Smooth muscle cell of the brain vasculature (primary cell): ENCODE data around the gene MED12L.

Experiments
- DNase-seq: peaks from one replicate; pipeline ENCODE4 v3.0.0-alpha.2; 2012; ENCODE audit warnings: low read depth, low spot score

The MED12L gene

GRCh38 chr3:151318991-151319390, 233.5 kb downstream of the MED12L start:
- no peak for DNase-seq

DNA sequence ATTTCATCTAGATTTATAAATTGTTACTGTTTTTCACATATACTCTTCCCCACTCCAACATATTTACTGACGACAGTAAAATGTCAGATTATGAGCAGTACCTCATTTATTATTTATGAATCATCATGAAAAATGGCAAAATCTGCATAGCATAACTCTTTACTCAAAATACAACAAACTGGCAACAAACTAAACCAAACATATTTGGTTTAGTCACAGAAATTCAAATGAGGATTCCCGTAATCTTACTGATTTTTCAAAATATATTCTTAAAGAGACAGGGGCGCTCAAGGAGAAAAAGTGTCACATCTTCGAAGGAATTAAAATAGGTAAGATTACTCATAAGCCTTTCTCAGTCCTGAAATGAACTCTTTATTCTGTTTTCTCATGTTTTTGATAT, 234.2 kb downstream of the MED12L start:
- DNase-seq: no peak

DNA sequence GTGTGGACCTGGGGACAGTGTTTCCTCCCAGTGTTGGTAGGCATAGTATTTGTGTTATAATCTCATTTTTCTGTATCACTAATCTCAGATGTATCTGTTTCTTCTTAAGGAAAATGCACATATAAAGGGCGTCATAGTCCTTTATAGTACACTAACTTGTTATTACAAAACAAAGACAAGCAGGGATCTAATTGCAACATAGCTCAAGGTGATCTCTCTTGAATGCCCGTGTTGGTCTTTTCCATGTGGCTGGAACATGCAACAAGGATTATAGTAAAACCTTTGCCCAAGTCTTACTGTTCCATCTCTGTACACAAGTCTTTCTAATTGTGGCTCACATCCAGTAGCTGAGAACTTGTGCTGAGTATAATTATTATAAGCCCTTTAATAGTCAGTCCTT, 234.7 kb downstream of the MED12L start:
- no peak for DNase-seq

GRCh38 chr3:151321526-151321925, 236.1 kb downstream of the MED12L start:
- no peak for DNase-seq

DNA sequence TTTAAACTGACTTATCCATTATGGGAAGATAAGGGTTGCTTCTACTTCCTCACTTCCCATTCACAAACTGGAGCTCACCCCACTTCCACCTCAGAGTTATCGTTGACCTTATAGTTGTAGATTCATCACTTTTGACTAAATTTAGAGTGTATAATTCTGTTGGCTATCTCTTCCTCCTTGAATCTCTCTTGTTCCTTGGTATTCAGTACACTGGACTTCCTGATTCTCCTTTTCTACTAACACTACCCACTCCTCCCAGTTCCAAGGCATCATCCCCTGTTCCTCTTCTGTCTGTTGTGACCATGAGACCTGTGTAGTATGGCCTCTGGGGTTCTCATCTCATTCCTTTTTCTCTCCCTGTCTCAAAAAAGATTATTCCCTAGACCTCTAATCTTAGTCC, 237.0 kb downstream of the MED12L start:
- no peak for DNase-seq

DNA sequence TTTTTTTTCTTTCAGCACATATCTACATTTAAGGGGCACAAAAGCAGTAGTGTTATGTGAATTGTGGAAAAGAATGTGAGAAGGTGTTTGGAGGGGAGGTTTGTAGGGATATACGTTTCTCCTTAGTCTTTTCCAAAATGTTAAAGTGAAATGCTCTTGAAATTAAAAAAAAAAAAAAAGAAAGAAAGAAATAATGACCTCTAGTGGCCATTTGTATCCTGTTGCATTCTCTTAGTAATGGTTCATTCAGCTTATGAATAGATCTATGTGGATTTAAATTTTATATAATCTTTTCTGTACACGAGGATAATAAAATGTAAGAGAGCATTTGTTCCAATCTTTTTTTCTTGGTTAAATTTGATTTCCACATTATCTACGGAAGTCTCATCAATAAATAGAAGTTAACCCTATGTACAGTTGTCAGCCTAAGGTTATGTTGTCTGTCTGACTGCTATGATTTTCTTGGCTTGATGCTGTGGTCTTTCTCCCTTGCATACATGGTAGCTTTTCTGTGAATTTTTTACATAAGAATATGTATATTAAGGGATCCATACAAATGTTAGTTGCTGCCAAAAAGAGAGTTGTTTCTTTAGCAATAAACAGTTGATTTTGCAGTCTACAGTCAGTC, 242.2 kb downstream of the MED12L start:
- DNase-seq: no peak

GRCh38 chr3:151328298-151328995, 243.0 kb downstream of the MED12L start:
- DNase-seq: no peak

GRCh38 chr3:151329363-151329762, 243.9 kb downstream of the MED12L start, which contains the start of gene P2RY13:
TSS of gene P2RY13 (minus strand) at chr3:151329549. CDS start at chr3:151329528, 21 bp downstream.
- DNase-seq: no peak

DNA sequence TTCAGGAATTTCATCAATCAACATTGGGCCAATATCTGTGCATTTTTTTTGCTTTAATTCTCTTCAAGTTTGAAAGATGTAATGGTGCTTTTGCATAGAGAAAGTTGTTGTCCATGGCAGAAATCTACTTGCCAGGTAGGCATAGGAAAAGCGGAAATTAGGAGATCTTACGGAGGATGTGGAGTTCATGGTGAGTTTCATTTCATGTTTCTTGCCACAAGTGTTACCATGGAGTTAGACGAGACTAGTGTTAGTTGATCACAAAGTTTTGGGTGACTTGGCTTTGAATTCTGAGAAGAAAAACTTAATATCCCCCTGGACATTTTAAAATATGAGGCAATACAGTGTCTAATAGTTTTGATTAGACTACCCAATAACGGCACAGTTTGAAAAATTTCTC, 244.9 kb downstream of the MED12L start:
- no peak for DNase-seq

GRCh38 chr3:151330899-151331298, 245.4 kb downstream of the MED12L start:
- no peak for DNase-seq

DNA sequence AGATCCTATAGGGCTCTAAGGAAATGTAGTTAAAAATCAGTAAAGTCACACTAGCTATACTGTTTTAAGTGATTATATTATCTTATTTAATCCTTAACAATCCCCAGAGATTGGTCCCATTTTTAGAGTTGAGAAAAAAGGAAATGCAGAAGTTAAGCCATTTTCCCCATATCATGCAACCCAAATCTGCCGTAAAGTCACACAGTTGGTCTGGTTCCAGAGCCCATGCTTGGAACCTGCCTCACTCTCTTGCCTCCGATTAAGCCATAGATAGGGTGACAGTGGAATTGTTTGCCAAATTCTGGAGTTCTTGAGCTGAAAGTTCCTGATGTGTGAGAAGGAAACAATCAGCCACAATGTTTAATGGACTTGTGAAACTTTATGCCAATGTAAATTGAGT, 246.2 kb downstream of the MED12L start:
- no peak for DNase-seq

DNA sequence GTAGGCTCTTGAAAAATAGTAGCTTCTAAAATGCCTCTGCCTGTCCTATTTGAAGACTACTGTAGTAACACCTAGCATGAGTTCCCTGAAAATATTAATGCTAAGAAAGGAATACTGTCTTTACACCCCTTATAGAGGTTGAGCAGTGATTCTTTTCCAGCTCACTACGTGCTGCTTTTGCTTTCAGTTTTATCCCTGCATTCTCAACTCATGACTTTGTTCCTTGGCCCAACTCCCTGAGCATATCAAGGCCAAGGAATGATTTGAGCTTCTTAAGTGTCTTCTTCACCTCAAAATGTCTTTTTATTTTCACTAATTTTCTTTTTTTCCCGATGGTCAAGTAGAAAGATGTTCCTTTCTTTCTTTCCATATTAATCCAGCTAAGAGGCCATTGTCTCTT, 260.4 kb downstream of the MED12L start:
- DNase-seq: no peak

DNA sequence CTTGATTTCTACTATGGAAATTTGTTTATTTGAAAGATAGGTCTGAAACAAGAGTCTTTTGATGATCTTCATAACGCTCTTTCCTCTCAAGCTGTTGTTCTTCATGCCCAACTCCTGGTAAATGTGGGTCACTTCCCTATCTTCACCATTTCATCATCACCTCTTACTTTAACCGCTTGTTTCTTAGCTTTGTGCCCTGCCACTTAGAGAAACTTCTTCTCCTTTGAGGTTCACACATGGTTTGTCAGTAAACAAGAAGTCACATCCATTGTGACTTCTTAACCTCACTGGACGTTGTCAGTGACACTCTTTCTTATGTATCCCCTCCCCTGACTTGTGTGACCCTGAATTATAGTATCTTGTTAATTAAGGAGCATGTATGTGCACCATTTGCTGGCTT, 260.8 kb downstream of the MED12L start:
- no peak for DNase-seq

GRCh38 chr3:151347432-151347831, 262.0 kb downstream of the MED12L start:
- DNase-seq: no peak

- DNase-seq: no peak
These were observed 265.2 kb downstream of the MED12L start for GRCh38 chr3:151350656-151351055.

DNA sequence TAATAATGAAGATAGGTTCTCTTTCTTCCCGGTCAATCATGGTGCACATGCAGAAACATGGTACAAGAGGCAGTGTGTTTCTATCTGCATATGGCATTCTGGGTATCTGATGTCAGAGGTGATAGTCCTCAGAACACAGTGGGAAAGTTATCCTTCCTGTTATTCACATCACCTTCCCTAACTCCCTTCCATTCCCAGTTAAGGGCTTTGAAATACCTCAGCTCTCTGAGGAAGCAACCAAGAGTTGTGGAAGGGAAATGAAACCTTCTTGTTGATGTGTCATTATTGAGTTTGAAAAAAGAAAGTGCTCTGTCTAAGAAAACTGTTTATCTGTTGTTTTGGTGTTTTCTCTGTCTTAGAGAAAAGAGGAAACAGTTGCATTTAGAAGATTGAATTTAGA, 265.8 kb downstream of the MED12L start:
- DNase-seq: no peak

GRCh38 chr3:151351648-151352047, 266.2 kb downstream of the MED12L start:
- DNase-seq: no peak

GRCh38 chr3:151356794-151357462, 271.5 kb downstream of the MED12L start:
- peak; percentile 9 for DNase-seq

- DNase-seq: no peak
These were observed 272.0 kb downstream of the MED12L start for GRCh38 chr3:151357463-151357850.

DNA sequence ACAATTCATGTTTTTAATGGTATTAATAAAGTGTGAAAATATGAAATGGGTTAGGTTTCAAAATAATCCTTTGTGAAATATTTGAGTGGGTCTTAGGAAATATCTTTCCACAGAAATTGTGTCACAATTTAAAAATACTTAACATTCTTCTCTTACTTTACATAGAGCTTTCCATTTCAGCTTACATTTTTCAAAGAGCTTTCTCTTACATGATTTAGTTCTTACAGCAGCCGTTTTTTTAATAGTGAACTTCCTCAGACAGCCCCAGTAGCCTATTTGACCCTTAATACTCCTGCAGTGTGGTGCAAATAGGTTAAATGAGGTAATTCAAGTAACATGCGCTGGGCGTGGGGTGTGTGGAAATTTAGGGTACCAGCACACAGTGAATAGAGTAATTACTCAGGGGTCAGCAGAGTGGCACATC, 277.3 kb downstream of the MED12L start:
- no peak for DNase-seq

DNA sequence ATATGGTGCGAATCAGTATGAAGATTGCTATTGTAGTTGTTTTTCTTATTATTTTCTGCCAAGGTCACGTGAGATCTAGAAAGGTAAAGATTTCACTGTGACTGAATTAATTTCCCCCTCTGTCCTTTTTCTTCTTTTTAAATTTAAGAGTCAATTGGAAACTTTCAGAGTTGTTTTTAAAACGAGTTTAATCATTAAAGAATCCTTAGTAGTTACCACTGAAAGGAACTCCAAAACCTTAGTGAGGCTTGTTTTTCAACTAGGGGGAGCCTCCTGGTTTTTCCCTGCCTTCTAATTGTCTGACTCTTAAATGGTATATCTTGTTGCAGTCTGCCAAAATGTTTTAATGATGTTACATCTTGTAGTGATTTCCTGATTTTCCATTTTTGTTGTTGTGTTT, 281.5 kb downstream of the MED12L start:
- DNase-seq: no peak

- DNase-seq: no peak
These were observed 282.0 kb downstream of the MED12L start for GRCh38 chr3:151367448-151367847.

DNA sequence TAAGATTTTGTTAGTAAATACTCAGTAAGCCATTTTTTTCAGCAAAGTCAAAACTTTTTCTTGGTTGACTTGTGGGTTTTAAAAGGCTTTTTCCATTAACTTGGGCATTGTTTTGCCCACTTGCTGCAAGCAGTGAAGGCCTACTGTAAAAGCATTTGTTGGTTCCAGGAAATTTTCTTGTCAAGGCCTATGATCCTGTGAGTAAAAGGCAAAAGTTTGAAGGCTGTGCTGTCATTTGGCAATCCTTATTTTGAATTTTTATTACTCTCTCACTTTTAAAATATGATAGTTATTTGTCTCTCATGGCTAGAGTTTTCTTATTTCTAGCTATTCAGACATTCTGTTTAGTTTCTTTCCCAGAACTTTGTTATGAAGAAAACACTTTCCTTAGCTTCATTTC, 286.1 kb downstream of the MED12L start:
- no peak for DNase-seq
